Measurements from ENCODE around the gene HPGD.
A peak's percentile ranks its signal among the peaks of the same experiment; 100 is the strongest.

HPGD gene

DNA sequence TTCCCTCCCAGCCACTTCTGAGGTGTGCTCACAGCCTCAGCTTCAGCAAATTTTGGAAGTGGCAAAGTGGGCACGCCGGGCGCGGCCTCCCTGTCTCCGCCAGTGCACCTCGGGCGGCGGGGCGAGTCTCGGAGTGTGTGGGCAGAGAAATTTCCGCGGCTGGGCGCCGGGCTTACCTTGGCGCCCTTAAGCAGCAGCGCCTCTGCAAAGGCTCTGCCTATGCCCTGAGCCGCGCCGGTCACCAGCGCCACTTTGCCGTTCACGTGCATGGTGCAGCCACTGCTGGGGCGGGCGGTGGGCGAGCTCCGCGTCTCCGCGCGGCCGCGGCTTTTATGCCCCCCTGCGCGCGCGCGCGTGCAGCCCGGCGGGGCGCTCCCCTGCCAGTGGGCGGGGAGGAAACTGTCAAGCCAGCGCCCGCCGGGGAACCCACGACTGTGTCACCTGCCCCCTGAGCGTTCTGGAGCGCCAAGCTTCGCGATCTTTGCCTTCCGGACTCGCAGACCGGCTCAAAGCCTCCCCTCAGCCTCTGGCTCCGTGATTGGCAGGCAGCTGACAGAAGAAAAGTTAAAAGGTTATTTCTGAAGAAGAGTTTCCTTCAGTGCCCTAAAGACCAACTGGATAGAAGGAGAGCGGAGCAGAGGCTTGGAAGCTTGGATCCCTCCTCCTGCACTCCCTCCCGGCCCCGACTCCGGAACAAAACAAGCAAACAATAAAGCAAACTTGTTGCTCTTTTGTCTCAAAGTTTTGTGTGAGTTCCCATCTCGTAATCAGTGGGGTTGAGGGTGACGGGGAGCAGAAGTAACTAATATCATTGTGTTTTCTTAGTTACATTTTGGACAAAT is at the start of gene HPGD:
Gene HPGD, minus strand, starts transcription at position 306 of the 842 bp plus-strand sequence. Its CDS starts 37 bp downstream, at position 269.
- peak; percentile 59 for DNase-seq

DNA sequence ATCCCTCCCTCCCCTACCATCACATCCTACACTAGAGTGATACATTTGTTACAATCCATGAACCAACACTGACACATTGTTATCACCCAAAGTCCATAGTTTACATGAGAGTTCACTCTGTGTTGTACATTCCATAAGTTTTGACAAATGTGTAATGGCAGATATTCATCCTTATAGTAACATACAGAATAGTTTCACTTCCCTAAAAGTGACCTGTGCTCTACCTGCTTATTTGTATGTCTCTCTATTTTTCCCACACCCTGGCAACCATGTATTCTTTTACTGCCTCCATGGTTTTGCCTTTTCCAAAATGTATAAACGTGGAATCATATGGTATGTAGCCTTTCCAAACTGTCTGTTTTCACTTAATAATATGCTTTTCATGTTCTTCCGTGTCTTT is 42.2 kb upstream of the HPGD start:
- DNase-seq: no peak

DNA sequence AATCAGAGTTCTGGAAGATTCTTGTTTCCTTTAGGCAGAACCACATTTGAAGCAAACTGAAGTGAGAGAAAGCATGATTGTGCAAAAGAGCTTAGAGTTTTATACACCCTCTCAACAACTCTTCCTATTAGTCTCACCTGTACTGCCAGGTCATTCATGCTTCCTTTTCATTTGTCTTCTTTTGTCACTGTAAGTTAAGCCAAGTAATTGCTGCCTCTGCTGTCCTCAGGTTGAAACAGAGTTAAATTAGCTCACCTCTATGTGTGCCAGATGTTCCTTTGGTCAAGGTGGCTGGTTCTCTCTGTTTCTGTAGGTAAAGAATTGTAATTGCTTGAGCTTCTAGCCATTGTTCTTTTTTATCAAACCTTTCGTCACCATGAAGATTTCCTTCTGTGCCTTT is 41.1 kb upstream of the HPGD start:
- no peak for DNase-seq

DNA sequence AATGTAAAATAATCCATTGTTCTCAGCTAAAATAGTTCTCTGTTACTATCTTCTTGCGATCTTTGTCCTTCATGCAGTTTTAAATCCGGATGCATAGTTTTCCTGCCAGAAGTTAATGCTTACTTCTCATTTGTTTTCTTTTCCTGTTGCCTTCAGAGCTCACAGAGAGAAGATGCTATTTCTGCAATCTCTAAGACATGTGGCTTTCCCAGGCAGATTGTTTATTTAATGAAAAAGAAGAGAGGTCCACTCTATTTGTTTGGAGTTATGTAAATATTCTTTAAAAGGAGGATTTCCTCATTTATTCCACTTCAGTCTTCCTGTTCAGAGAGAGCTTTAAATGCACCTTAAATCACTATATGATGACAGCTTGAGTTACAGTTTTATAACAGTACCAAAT is 39.3 kb upstream of the HPGD start:
- no peak for DNase-seq

DNA sequence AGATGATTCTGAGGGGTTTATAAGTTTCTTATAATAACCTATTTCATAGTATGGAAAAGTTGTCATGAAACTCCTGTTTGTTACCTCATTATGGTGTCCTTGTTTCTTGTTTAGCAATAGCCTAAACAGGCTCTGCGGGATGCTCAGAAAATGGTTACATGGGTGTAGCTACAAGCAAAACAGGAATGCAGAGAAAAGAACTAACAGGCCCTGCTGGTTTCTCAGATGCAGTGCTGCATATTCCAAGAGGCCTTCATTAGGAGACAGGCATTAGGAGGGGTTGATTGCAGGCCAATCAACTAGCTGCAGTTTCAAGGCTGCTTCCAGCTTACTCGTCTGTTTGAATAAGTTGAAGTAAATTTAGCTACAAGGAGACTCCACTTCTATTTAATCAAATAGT is 37.6 kb upstream of the HPGD start:
- DNase-seq: no peak

DNA sequence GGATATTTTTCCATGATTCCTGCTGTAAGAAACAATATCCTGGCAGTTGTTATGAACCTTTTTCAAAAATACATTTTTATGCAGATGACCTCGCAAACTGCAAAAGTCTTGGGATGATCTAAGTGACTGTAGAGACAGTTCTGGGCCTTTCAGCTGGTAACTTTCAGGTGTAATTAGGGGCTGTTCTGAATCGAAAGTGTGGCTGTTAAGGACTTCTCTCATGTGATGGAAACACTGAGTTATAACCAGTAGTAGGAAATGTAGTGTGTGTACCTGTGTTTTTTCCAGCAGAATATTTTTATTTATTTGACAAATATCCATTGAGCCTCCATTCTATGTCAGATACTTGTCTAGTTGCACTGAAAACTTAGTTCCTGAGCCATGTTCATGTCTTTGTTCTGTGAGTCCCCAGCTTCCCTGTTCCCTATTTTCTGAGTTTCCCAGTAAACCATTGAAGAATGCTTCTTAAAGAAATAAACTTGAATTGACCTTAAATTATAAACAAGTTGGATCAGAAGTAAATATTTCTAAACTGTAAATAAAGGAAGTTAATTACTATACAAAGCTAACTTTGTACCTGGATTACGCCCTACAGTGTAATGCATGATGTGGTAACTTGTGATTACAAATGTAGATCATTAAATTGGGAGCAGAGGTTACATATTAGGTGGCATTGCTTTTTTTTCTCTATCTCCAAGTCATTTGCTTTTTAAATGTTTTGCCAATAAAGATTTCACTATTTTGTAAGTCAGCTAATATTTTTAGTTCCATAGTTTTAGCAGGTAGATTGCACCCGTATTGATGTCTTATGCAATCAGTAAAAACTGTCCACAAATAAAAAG is 33.7 kb upstream of the HPGD start:
- no peak for DNase-seq

DNA sequence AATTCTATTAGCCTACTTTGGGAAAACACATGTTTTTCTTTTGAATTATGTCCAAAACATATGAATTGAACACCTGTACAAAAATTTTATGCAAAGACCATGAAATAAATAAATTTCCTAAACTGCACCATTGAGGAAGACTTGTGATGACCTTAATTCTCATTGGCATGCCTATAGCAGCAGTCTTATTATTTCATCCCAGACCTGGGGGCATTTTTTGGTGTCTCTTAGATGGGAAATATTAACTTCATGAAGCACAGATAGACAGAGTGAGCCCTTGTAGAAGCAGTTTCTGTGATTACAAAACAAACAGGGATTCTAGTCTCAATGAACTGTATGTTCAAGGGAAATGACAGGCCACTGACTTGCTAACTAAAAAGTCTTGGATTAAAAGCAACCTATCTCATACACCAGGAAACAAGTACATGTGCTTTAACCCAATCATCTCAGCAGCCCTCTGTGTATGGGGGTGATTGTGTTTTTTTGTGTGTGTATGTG is 32.0 kb upstream of the HPGD start:
- no peak for DNase-seq

DNA sequence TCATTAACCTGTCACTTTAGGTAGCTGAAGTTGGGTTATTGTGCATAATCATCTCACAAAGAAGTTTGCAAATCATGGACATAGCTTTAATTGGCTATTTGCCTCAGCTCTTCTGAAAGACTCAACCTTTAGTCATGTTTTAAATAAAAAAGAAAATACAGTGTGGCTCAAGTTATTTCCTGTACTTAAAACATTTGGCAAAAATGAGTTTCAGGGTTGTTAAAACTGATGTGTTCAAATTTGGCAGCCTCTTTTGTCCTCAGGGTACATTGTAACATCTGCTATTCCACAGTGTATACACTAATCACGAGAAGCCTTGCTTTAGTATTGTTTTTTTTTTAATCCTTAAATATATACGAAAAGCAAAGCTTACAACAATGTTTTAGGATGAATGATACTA is 31.5 kb upstream of the HPGD start:
- DNase-seq: no peak

DNA sequence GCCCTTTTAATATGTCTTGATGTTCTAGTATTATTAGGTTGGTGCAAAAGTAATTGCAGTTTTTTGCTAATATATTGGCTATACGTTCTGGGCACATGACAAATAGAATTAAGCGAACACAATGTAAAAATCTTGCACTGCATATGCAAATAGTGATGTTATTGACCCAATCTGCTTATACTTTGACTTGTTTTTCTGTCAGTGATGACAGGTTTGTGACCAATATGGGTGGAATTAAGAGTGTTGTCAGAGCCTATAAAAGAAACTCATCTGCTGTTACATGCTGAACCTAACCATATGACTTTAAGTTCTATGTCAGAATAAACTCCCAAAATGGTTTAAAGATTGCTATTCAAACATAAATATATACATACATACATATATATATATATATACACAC is 30.7 kb upstream of the HPGD start:
- DNase-seq: no peak

DNA sequence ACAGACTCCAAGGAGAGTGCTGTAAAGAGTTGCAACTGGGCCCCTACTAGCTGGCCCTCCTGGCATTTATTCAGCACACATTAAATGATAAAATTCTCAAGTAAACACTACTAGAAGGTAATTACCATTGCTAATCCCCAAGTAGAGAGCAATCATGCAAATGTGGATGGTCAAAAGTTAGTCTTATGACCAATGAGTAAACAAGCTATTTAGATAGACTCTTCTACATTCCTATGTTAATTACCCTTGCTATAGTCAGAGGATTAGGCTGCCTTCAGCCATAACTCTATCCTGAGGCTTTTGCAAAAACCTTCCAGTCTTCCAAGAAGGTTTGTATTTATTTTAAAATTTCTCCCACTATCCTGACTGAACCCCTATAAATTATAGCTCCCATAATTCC is 28.3 kb upstream of the HPGD start:
- no peak for DNase-seq

DNA sequence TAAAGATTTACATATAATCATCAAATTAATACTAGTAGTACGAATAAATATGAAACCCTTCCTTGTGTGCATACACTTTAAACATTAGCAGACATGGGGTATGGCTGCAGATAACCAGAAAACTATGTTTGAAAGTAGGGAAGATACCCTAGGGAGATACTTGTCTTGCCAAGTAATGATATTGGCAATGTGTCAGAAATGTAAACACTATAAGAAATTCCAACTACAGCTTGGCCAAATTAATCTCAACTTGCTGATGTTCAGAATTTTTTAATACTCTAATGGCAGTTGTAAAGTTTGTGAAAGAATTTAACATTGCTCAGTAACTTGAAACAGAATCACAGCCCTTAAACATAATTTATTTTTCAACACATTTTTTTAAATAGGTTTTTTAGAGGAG is 27.4 kb upstream of the HPGD start:
- no peak for DNase-seq

DNA sequence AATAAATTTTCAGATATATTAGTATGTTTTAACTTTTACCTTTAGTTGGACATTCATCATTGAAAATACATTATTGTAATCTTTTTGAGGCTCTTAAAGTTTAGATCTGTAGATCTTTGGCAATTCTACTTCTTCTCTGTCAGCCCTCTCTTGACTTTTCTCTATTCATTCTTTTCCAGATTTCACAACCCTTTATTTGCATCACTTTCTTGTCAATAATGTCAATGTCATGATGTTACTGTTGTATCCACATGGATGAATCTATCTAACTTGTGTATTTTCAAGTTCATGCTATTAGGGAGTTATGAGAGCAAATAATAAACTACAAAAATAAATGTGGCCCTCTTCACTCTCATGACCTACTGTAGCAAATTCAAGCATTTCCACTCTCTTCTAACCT is 23.0 kb upstream of the HPGD start:
- DNase-seq: no peak

DNA sequence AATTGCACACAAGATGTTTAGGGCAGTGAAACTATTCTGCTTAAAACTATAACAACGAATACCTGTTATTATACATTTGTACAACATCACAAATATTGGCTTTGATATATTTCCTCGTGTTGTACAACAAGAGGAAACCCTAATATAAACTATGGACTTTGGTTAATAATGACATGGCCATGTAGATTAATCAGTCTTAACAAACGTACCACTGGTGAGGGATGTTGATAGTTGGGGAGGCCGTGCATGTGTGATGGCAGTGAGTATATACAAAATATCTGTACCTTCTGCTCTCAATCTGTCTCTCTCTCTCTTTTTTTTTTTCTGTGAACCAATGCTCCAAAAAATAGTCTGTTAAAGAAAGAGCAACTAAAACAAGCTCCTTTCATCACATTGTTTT is 22.2 kb upstream of the HPGD start:
- DNase-seq: no peak

DNA sequence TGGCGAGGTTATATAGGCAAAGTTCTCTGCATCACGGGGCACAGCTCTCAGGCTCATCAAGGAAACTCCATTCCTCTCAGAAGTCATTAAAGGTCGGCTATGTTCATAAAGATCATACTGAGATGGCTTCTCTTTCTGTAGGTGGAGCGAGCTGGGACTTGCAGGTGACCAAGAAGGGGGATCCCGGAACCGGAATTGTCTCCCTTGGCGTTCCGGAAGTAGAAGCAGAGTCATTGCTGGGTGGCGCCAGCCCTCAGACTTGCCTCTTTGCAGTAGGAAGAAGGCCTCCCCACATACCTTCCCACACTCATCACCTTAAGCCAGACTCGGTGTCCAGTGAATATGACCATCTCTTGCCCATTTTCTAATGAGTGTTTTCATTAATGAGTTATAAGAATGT is 17.9 kb upstream of the HPGD start:
- DNase-seq: no peak

DNA sequence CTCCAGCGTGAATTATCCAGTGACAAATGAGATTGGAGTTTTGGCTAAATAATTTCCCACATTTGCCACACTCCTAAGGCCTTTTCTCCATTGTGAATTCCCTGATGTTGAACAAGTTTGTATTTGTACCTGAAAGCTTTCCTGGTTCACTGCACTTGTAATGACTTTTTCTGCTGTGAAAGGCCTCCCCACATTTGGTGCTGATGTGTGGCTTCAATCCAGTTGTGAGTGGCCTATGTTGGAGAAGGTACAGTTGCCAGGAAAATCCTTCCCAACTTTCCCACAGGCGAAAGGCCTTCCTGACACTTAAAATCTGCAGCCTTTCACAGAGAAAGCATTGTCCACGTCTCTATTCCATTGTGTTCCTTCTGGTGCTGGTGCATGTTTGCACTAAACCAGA is 17.3 kb upstream of the HPGD start:
- DNase-seq: no peak

DNA sequence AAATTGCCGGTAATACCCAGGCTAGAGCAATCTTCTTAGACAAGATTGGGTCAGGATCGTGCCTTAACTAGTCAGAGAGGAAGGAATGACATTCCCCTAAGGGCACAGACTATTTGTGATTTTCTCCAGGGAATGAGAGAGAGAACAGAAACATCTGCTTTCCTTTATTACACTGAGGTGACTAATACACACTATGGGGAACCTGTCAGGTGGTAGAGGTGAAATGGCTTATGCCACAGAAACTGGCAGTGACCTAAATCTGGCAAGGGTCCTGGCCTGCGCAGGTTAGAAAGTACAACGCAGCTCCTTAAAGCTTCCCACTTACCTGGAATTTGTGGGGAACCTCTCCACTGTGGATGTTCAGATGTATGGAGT is 16.6 kb upstream of the HPGD start:
- DNase-seq: no peak

DNA sequence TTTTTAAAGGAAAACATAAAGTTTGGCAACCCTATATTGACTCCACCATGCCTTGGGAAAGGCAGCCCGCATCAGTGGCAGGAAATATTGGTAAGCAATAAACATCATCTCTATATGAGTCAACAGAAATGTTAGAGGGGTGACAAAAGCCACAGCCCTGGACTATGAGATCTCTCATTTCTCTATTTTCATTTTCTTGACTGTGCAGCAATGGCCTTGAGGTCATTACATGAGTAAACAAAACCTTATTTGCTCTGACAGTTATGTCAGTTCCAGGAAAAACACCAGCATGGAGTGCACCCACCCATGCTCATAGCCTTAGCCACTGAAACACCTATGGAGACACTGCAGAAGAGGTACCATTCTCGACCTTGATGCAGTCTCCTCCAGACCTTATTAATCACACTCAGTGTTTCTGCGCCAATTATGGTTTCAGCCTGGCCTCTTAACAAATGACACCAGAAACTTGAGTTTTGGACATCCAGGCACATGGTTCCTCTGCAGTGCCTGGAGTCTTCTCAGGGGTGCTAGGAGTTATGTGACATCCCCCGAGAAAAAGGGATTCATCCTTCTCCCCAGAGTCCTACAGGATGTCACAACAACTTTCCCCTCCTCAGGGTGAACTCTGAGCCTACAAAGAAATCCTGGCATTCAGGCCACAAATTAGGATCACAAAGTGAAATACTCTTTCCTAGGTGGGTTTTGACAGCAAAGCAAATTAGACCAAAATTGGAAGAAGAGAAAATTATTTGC is 16.0 kb upstream of the HPGD start:
- DNase-seq: peak; percentile 29

DNA sequence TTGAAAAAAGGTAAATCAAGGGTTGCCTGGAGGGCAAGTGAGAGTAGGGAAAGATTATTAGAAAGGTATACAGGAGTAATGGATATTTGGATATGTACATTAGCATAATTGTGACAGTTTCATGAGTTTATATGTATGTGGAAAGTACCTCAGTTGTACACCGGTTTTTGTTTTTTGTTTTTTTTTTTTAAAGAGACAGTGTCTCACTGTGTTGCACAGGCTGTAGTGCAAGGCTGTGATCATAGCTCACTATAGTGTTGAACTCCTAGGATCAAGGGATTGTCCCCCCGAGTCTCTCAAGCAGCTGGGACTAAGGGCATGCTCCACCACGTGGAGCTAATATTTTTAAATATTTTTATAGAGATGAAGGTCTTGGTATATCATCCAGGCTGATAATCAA is 15.3 kb upstream of the HPGD start:
- no peak for DNase-seq

DNA sequence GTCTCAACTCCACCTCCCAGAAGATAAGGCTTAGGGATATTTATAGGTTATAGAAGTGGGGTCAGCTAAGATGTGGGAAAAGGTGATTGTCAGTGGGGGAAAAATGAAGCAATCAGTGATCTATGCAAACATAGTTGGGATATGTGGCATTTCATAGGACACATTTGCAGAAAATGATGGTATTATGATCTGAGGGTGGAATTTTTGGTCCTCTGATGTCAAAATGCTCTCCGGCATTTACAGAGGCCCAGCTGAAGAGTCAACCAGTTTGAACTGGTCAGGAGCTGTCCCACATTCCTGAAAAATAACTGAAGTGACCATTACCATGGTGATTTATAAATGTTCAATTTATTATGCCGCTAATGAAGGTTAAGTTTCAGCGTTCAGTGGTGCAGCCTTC is 12.2 kb upstream of the HPGD start:
- no peak for DNase-seq

DNA sequence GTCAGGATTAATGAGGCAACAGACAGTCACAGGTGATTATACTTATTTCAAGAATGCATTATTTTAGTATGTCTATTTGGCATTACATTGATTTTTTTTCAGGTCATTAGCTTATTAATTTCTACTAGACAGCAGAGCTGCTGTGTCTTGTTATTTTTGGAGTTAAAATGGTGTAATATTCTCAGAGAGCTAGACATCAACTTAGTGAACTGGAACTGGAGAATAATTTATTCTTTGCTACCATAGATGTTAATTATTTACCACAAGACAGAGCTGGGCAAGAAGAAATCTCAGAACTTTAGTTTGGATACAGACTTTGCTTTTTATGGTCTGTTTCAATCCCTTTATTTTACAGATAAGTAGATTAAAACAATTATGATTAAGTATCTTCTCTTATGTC is 10.2 kb upstream of the HPGD start:
- DNase-seq: no peak

DNA sequence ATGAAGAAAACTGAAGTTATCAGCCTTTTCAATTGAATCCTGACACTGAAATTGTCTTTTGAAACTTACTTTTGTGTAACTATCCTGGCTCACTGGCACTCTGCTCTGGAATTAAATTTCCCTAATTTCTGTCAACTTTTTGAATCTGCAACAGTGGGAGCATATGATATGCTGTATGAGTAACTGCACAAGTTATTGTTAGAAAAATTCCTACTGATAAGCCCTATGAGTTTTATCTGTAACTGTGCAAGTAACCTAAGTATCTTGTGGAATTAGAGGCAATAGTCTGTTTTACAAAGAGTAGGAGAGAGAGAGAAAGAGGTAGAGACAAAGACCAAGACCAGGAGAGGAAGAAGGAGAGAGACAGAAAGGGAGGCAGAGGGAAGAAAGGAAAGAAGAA is 9.2 kb upstream of the HPGD start:
- no peak for DNase-seq

DNA sequence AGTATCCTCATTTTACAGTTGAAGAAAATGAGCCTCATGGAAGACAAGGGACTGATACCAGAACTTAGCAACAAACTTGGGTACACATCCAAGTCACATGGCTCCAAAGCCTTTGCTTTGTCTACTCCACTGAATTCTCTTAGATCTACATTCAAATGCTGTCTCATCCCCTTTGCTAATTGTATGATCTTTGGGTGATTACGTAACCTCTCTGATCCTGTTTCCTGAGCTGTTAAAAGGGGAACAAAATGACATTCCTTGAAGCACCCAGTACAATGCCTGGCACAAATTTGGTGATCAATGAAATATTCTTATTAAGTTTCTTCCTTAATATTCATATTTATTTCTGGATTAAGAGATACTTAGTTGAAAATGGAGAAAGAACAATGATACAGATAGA is 5.9 kb upstream of the HPGD start:
- DNase-seq: no peak

DNA sequence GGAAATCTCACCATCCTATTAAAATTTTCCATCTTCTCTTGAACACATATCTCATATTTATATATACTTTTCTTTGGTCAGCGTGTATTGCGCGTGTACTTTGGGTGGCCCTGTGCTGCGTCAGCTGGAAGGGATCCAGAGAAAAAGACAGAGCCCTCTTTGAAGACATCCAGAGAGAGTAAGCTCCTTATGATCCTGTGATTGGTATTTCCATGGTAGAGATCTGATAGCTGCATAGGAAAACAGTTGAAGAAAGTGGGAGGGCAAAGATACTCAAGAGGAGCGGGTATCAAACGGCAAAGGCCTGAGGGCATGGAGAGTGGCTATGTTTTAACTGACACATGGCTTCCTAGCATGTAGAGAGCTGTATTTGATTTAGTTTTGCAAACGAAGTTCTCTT is 4.4 kb upstream of the HPGD start:
- no peak for DNase-seq

DNA sequence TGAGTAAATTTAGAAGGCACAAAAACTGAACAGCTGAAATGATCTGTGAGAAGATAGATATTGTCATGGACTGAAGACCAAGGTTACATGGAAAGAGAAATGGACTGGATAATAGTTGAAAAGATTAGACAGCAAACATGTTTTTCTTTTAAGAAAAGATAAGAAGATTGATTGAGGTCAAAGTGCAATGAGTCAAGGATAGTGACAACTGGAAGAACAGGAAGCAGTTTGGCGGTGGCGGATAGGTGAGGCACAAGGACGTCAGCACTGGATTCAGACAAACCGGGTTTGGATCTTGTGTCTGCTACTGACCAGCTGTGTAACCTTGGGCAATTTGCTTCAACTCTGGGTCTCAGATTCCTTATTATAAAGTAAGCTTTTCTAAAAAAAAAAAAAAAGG is 2.0 kb upstream of the HPGD start:
- no peak for DNase-seq
